D341Med (cell line): ENCODE data around the gene FRK.
"Not testable (repeated sequence)": the region's sequence is repeated elsewhere in the genome, so short reads cannot be mapped to it uniquely, and the experiment has no call there.

ENCODE experiments used
- DNase-seq: peaks from one replicate; pipeline ENCODE4 v3.0.0; 2012; ENCODE audit warnings: low spot score

The FRK gene

DNA sequence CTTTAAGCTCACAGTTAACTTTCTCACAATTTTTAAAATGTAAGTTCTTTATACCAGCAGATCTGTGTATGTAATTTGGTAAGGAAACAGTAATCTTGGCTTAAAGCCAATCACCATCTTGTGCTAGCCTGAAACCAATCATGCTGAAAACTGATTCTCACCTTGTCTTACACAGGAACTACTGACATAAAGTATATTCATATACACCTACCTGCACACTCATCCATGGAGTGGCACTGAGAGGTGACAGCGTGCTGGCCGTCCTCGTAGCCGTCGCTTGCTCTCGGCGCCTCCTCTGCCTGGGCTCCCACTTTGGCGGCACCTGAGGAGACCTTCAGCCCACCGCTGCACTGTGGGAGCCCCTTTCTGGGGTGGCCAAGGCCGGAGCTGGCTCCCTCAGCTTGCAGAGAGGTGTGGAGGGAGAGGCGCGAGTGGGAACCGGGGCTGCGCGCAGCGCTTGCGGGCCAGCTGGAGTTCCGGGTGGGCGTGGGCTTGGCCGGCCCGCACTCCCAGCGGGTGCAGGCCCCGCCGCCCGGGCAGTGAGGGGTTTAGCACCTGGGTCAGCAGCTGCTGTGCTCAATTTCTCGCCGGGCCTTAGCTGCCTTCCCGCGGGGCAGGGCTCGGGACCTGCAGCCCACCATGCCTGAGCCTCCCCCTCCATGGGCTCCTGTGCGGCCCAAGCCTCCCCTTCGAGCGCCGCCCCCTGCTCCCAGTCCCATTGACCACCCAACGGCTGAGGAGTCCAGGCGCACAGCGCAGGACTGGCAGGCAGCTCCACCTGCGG is 171.8 kb downstream of the FRK start:
- DNase-seq = not testable (repeated sequence)

DNA sequence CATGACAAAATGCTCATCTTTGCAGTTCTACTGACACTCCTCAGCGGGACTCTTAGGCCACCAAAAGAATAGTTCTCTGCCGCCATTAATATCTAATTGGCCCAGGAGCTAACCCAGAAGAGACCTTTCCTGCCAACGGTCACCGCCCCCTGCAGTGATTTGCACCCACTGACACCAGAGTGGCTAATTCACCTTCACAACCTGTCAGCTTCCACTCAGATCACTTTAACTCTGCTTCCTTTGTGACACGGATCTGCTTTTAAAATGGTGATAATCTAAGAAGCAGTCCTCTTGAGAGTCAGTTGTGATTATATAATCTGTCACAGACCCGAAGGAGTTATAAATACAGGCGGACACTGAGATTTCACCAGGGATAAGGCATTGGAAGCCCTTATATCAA is 172.8 kb downstream of the FRK start:
- no peak for DNase-seq

DNA sequence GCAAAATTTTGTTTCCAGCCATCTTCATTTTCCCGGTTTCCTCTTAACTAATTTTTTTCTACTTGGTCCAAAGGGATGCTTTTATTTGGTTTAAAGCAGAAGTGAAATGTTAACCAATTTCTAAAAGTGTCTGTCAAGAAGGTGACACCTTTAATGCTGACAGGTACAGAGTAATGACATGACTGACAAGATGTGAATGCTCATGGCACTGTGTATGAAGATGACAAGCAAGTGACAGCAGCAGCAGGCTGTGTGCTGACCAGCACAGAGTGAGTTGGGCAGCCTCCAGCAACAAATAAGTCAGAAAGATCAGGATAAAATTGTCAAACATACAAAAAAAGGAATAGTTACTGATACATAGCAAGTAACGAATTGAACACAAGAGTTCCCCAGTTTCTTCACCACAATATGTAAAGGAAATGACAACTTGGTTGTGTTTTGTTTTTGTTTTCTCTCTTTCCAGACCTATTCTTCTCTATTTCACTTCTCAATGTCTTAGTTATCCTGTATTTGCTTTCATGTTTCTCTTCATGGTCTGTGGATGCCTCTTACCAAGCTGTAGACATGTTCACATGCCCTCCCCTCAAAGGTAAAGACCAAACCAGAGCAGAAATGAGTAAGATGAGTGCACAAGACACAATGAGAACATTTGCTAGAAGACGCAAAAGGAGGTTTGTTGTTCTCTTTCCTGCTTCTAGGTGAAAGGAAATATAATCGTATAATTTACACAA is 174.9 kb downstream of the FRK start:
- no peak for DNase-seq

DNA sequence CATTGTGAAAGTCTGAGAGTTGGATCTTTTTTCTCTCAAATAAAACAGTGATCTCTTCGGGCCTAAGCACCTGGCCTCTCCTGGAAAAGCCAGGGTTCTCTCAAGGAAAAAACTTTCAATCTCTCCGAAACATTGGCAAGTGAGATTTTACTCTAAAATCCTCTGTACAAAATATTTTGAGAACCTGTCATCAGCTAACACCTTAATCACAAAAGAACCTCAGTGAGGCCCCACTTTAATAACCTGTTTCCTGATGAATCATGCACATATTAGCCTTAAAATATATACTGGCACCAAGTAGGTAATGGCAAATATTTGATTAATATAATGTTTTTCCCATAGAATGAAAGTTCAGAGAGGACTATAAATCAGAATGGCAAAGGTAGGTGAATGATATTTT is 177.9 kb downstream of the FRK start:
- no peak for DNase-seq

DNA sequence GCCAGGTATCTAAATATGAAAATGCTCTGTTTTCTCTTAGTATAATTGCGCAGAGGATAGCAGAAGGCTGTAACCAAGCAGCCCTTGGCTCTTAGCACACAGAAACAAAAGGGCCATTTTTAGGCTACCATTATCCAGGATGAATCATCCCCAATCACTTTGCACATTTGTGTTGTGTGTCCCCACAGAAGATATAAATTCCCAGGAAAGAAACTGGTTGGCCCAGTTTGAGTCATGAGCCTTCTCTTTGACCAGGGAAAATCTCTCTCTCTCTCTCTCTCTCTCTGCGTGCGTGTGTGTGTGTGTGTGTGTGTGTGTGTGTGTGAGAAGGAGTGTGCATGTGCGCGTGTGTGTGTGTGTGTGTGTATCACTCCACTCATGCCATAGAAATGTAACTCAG is 178.5 kb downstream of the FRK start:
- DNase-seq = no peak
